Fibroblast of villous mesenchyme (primary cell): ENCODE measurements around the gene SLC16A6. TPM values are rescaled to one million over a fixed set of nuclear protein-coding genes. Genes with fewer than 3 reads are reported as not detected.
"Not testable (repeated sequence)": the region's sequence is repeated elsewhere in the genome, so short reads cannot be mapped to it uniquely, and the experiment has no call there.

Source experiments
- DNase-seq: peaks from one replicate; pipeline ENCODE4 v3.0.0-alpha.2; 2010; ENCODE audit warnings: low read depth
- H3K4me3 ChIP-seq: 2 replicates; pipeline ENCODE4 v1.5.1; 2011; ENCODE audit warnings: low read depth, mild to moderate bottlenecking, low read length
- total RNA-seq: library from RNA; depleted of rRNA; stranded (reverse); fragments of >200 nt; gene quantifications from 2 replicates; pipeline ENCODE4 v1.2.3, GENCODE V29; 2012
- TF ChIP-seq, protein P1 (sequence below): IDR thresholded peaks from 2 replicates; pipeline ENCODE4 v1.5.1; 2012; ENCODE audit warnings: low read depth, mild to moderate bottlenecking, low read length; ENCODE audit not compliant: insufficient read depth

SLC16A6 gene
- total RNA-seq, 1 donor, result 2.2 TPM

DNA sequence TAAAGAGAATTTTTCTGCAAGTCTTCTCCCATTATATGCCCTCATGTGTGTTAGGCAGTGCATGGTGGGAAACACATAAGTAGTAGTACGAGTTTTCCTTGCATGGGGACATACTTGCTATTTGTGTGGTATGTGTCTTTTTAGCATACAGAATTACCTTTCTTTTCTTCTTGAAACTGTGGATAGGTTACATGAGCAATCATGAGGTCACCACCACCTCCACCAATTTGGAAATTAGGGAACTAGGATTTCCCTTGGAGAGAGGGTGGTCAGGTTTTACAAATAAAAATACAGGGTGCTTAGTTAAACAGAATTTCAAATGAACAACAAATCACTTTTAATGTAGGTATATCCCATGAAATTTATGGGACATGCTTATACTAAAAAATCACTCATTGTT lies 59.4 kb downstream of the SLC16A6 start:
- TF ChIP-seq, protein P1, sequence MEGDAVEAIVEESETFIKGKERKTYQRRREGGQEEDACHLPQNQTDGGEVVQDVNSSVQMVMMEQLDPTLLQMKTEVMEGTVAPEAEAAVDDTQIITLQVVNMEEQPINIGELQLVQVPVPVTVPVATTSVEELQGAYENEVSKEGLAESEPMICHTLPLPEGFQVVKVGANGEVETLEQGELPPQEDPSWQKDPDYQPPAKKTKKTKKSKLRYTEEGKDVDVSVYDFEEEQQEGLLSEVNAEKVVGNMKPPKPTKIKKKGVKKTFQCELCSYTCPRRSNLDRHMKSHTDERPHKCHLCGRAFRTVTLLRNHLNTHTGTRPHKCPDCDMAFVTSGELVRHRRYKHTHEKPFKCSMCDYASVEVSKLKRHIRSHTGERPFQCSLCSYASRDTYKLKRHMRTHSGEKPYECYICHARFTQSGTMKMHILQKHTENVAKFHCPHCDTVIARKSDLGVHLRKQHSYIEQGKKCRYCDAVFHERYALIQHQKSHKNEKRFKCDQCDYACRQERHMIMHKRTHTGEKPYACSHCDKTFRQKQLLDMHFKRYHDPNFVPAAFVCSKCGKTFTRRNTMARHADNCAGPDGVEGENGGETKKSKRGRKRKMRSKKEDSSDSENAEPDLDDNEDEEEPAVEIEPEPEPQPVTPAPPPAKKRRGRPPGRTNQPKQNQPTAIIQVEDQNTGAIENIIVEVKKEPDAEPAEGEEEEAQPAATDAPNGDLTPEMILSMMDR, result no peak
- H3K4me3 ChIP-seq, result no peak overlapping the region
- no peak for DNase-seq

DNA sequence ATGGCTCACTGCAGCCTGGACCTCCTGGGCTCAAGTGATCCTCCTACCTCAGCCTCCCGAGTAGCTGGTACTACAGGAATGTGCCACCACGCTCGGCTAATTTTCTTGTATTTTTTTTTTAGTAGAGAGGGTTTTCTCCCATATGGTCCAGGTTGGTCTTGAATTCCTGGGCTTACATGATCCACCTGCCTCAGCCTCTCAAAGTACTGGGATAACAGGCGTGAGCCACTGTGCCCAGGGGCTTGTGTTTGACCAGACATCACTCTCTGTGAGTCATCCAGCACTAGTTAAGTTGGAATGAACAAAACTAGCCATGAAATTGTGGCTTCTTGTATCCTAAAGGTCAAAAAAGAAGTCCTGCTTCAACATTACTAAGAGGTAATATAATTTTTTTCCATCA lies 59.8 kb downstream of the SLC16A6 start:
- DNase-seq, H3K4me3 ChIP-seq: not testable (repeated sequence)

DNA sequence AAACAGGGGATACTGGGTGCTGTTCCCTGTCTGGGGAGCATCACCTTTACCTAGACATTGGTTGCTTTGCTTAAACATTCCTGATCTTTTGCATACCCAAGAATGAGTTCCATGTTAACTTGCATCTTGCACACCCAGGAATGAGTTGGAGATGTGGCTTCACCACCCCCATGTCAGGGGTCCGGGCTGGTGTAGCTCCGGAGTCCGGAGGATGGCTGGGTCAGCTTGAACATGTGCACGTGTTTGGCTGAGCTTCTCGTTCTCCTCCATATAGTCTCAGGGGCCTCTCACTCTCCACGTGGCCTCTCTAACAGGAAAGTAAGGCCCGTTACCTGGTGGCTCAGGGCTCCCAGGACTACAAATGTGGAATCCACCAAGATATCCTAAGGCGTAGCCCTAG lies 61.3 kb downstream of the SLC16A6 start:
- DNase-seq, result no peak
- TF ChIP-seq, protein P1, result no peak
- no peak overlapping the region for H3K4me3 ChIP-seq

DNA sequence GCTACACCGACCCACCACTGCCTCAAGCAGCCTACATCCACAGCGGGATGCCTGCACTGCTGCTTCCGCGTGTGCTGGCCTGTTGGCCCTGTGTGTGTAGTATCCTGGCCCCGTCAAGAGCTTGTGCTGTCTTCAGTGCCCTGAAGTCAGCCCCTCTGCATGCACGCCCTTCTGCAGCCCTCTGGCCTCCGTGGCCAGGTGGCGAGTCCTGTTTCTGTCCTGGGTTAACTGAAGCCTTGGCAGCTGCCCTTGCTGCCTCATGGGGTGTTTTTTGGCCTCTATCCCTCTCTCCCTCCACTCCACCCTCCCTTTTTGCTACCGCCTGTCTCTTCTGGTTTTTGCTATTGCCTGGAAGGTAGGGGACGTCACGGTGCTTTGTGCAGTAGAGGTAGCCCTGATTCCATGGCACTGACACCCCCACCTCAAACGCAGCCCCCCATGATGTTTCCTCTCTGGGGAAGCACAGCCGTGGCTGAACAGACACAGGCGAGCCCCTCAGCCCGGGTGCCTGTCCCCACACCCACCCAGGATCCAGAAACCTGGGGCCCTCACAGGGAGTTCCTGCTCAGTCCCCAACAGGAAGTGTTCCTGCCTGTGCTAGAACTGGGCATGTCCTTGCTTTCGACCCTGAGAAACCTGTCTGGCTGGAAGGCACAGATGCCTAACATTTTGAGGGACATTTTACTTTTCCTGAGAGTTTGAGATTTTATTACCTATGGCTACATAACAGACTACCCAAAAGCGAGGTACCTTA lies 61.9 kb downstream of the SLC16A6 start:
- no peak for DNase-seq
- TF ChIP-seq, protein P1, result no peak
- no peak overlapping the region for H3K4me3 ChIP-seq

DNA sequence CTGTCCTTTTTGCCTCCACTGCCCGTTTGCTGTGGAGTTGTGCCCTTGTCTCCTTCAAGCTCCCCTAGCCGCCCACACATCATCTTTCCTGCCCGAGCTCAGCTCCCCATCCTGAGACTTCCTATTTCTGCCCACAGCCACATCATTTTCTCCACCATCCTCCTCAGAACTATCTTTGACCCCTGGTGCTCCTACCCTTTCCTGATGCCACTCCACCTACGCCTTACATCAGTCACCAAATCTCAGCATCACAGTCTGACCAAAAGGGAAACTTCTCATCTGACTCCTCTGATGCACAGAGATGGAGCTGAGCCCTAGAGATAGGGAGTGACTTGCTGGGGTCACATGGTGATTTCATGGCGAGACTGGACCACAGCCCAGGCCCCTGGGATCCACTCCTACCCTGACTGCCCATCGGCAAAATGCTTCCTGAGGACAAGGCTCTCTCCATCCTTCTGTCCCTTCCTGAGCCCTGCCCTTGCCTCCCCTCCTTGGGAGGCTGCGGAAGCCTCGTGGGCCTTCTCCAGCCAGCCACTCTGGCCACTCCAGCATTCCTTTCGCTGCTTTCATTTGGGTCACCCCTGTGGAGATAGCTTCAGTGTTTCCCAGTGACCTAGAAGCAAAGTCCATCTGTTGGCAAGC lies 62.8 kb downstream of the SLC16A6 start:
- DNase-seq, H3K4me3 ChIP-seq: not testable (repeated sequence)

DNA sequence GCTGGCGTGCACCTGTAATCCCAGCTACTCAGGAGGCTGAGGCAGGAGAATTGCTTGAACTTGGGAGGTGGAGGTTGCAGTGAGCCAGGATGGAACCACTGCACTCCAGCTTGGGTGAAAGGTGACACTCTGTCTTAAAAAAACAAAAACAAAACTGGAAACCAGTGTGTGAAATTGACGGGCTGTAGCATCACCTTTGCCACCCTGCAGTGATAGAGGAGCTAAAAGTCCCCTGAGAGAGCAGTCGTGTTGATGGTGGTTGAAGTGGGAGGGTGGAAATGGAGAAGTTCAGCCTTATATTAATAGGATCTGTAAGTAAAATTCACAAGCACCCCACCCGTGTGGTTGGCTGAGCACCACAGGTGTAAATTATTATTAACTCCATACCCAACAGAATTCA lies 65.9 kb downstream of the SLC16A6 start:
- not testable (repeated sequence) for H3K4me3 ChIP-seq, DNase-seq

DNA sequence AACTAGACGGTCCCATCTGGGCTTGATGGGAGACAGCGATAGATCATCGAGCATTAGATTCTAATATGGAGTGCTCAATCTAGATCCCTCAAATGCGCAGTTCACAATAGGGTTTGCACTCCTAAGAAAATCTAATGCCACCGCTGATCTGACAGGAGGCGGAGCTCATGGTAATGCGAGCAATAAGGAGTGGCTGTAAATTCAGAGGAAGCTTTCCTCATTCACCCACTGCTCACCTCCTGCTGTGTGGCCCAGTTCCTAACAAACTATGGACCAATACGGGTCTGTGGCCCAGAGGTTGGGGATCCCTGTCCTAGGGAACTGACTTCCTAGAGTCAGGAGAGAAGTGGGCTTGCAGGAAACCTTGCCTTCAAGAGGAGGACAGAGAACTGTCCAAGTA lies 68.3 kb downstream of the SLC16A6 start:
- no peak for DNase-seq
- no peak overlapping the region for H3K4me3 ChIP-seq
- TF ChIP-seq, protein P1, result no peak

DNA sequence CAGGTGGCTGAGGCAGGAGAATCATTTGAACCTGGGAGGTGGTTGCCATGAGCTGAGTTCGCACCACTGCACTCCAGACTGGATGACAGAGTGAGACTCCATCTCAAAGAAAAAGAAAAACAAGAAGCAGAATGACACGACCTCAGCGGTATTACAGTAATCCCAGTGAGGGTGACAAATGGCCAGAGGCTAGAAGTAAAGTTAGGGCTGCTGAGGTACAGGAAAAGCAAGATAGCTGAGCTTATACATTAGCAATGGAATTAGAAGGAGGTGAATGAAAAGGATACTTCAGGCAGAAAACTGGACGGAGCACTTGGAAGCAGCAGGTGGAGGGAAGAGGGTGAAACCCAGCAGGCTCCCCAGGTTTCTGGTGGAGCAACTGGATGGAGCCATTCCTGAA lies 69.1 kb downstream of the SLC16A6 start:
- TF ChIP-seq, protein P1, result no peak
- H3K4me3 ChIP-seq, result no peak overlapping the region
- DNase-seq, result no peak

DNA sequence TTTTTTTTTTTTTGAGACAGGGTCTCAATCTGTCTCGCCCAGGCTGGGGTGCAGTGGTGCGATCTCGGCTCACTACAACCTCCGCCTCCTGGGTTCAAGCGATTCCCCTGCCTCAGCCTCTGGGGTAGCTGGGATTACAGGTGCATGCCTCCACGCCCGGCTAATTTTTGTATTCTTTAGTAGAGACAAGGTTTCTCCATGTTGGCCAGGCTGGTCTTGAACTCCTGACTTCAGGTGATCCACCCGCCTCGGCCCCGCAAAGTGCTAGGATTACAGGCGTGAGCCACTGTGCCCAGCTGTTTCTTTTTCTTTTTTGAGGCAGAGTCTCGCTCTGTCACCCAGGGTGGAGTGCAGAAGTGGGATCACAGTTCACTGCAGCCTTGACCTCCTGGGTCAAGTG lies 70.1 kb downstream of the SLC16A6 start:
- H3K4me3 ChIP-seq, DNase-seq: not testable (repeated sequence)

DNA sequence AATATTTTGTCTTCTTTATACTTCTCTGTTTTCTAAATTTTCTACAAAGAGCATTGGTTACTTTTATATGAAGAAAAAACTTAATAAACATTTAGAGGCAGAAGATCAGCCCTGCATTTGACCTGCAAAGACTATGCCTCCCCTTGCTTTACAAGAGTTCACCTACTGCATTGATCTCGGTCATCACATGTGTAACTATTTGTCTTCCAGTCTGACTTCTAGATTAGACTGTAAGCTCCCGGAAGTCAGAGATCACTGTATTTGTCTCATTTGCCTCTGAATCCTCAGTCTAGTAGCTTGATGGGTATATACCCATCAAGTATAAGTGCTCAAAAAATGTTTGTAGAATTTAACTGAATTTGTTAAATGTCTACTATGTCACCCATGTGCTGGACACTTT lies 70.7 kb downstream of the SLC16A6 start:
- not testable (repeated sequence) for H3K4me3 ChIP-seq, DNase-seq

DNA sequence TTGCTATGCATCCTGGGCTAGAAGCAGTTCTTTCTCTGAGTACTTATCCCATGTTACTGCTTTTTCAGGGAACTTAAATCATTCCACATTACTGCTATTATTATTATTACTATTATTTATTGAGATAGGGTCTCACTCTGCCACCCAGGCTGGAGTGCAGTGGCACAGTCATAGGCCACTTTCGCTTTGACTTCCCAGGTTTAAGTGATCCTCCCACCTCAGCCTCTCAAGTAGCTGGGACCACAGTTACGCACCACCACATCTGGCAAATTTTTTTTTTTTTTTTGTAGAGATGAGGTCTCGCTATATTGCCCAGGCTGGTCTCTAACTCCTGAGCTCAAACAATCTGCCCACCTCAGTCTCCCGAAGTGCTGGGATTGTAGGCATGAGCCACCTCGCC lies 71.5 kb downstream of the SLC16A6 start:
- DNase-seq, H3K4me3 ChIP-seq: not testable (repeated sequence)
